DOHH2 (cell line): ENCODE results near the gene IGSF3.
"Not testable (repeated sequence)": the region's sequence is repeated elsewhere in the genome, so short reads cannot be mapped to it uniquely, and the experiment has no call there.

ENCODE experiments used
- CTCF ChIP-seq: fragments of 200-600 bp; sonication (generic); IDR thresholded peaks from one replicate; pipeline ENCODE4 v1.5.1; 2014; ENCODE audit warnings: antibody characterized with exemption, mild to moderate bottlenecking, low read depth, low read length; ENCODE audit not compliant: poor library complexity, severe bottlenecking
- EZH2phosphoT487 ChIP-seq: fragments of 200-600 bp; sonication (generic); IDR thresholded peaks from 2 replicates; pipeline ENCODE4 v1.6.1; 2017; ENCODE audit warnings: borderline replicate concordance, mild to moderate bottlenecking, antibody characterized with exemption, low read length, moderate library complexity, mixed read lengths

- TF ChIP-seq CTCF, EZH2phosphoT487: not testable (repeated sequence)
Measured at GRCh38 chr1:116642311-116643280, 24.9 kb downstream of the IGSF3 start.
